Mucosa of rectum (tissue), 2 donors: Measurements from ENCODE around the gene GOLGA6L6.
"Not testable (repeated sequence)": the region's sequence is repeated elsewhere in the genome, so short reads cannot be mapped to it uniquely, and the experiment has no call there.

Source experiments
- H3K27ac ChIP-seq, 2 donors: one replicate each; pipeline ENCODE4 v1.7.0; 2013; ENCODE audit warnings: inconsistent platforms in 2 of 2, low read depth in 2 of 2, low read length in 2 of 2
- H3K27me3 ChIP-seq, 2 donors: one replicate each; pipeline ENCODE4 v1.7.0; 2013; ENCODE audit warnings: low read length in 2 of 2; ENCODE audit not compliant: control insufficient read depth in 2 of 2, insufficient read depth in 2 of 2
- H3K36me3 ChIP-seq, 2 donors: one replicate each; pipeline ENCODE4 v1.7.0; 2013; ENCODE audit warnings: low read length in 2 of 2; ENCODE audit not compliant: control insufficient read depth in 2 of 2, insufficient read depth in 2 of 2
- H3K4me1 ChIP-seq, 2 donors: one replicate each; pipeline ENCODE4 v1.7.0; 2013; ENCODE audit warnings: low read length in 2 of 2, mild to moderate bottlenecking in 1 of 2; ENCODE audit not compliant: control insufficient read depth in 2 of 2, insufficient read depth in 2 of 2
- H3K4me3 ChIP-seq, 2 donors: one replicate each; pipeline ENCODE4 v1.7.0; 2013; ENCODE audit warnings: low read length in 2 of 2
- H3K9ac ChIP-seq, 2 donors: one replicate each; pipeline ENCODE4 v1.7.0; 2013; ENCODE audit warnings: low read length in 2 of 2, low read depth in 1 of 2, mild to moderate bottlenecking in 1 of 2
- H3K9me3 ChIP-seq, 2 donors: one replicate each; pipeline ENCODE4 v1.7.0; 2013; ENCODE audit warnings: low read length in 2 of 2; ENCODE audit not compliant: control insufficient read depth in 2 of 2
- donor health status: healthy.
- donor health status: Normal muscosa, but diverticular disease.

Gene GOLGA6L6

GRCh38 chr15:20541700-20542099, at the start of gene GOLGA6L6:
GOLGA6L6 (minus strand) TSS chr15:20541800; CDS start chr15:20541709, 91 bp downstream.
- not testable (repeated sequence) for H3K9ac ChIP-seq, H3K36me3 ChIP-seq, H3K4me1 ChIP-seq, H3K4me3 ChIP-seq, H3K27ac ChIP-seq, H3K27me3 ChIP-seq, H3K9me3 ChIP-seq

- not testable (repeated sequence) for H3K27ac ChIP-seq, H3K4me1 ChIP-seq, H3K9me3 ChIP-seq, H3K4me3 ChIP-seq, H3K36me3 ChIP-seq, H3K27me3 ChIP-seq, H3K9ac ChIP-seq
Observed at GRCh38 chr15:20590069-20590468, 48.5 kb upstream of the GOLGA6L6 start.

GRCh38 chr15:20586821-20587220, 45.2 kb upstream of the GOLGA6L6 start:
- H3K9ac ChIP-seq, H3K4me1 ChIP-seq, H3K4me3 ChIP-seq, H3K27ac ChIP-seq, H3K27me3 ChIP-seq, H3K36me3 ChIP-seq, H3K9me3 ChIP-seq: not testable (repeated sequence)

GRCh38 chr15:20582726-20583115, 41.1 kb upstream of the GOLGA6L6 start:
- H3K27me3 ChIP-seq, H3K9ac ChIP-seq, H3K4me3 ChIP-seq, H3K9me3 ChIP-seq, H3K27ac ChIP-seq, H3K36me3 ChIP-seq, H3K4me1 ChIP-seq: not testable (repeated sequence)

- H3K4me3 ChIP-seq, H3K27me3 ChIP-seq, H3K9me3 ChIP-seq, H3K36me3 ChIP-seq, H3K27ac ChIP-seq, H3K4me1 ChIP-seq, H3K9ac ChIP-seq: not testable (repeated sequence)
Observed at GRCh38 chr15:20582109-20582725, 40.6 kb upstream of the GOLGA6L6 start.

GRCh38 chr15:20581261-20582108, 39.9 kb upstream of the GOLGA6L6 start:
- not testable (repeated sequence) for H3K36me3 ChIP-seq, H3K27me3 ChIP-seq, H3K9me3 ChIP-seq, H3K4me1 ChIP-seq, H3K27ac ChIP-seq, H3K9ac ChIP-seq, H3K4me3 ChIP-seq

- not testable (repeated sequence) for H3K9ac ChIP-seq, H3K27me3 ChIP-seq, H3K36me3 ChIP-seq, H3K4me1 ChIP-seq, H3K27ac ChIP-seq, H3K9me3 ChIP-seq, H3K4me3 ChIP-seq
Observed at GRCh38 chr15:20579662-20580061, 38.1 kb upstream of the GOLGA6L6 start.

- not testable (repeated sequence) for H3K27ac ChIP-seq, H3K4me3 ChIP-seq, H3K4me1 ChIP-seq, H3K36me3 ChIP-seq, H3K27me3 ChIP-seq, H3K9ac ChIP-seq, H3K9me3 ChIP-seq
Observed at GRCh38 chr15:20551289-20551688, 9.7 kb upstream of the GOLGA6L6 start.

GRCh38 chr15:20505926-20506658, 35.5 kb downstream of the GOLGA6L6 start:
- H3K36me3 ChIP-seq, H3K9ac ChIP-seq, H3K27me3 ChIP-seq, H3K27ac ChIP-seq, H3K4me3 ChIP-seq, H3K9me3 ChIP-seq, H3K4me1 ChIP-seq: not testable (repeated sequence)

- H3K9me3 ChIP-seq, H3K4me1 ChIP-seq, H3K9ac ChIP-seq, H3K27me3 ChIP-seq, H3K4me3 ChIP-seq, H3K27ac ChIP-seq, H3K36me3 ChIP-seq: not testable (repeated sequence)
Observed at GRCh38 chr15:20502839-20503238, 38.8 kb downstream of the GOLGA6L6 start.
